IPS-20b (cell line): ENCODE results near the gene LRRN3.

Experiments
- H3K27ac ChIP-seq: one replicate; pipeline ENCODE4 v1.5.1; 2013; ENCODE audit warnings: low read length
- H3K27me3 ChIP-seq: 2 replicates; pipeline ENCODE4 v1.6.1; 2013; ENCODE audit warnings: mild to moderate bottlenecking, low read length, inconsistent platforms; ENCODE audit not compliant: insufficient read depth
- H3K36me3 ChIP-seq: 2 replicates; pipeline ENCODE4 v1.6.1; 2013; ENCODE audit warnings: low read depth, mild to moderate bottlenecking, inconsistent platforms, low read length, moderate library complexity; ENCODE audit not compliant: insufficient read depth
- H3K4me1 ChIP-seq: 2 replicates; pipeline ENCODE4 v1.6.1; 2013; ENCODE audit warnings: mild to moderate bottlenecking, control low read depth, inconsistent platforms, low read length, moderate library complexity; ENCODE audit not compliant: insufficient read depth
- H3K4me3 ChIP-seq: 2 replicates; pipeline ENCODE4 v1.5.1; 2013; ENCODE audit warnings: mild to moderate bottlenecking, low read length, inconsistent platforms
- H3K9ac ChIP-seq: 2 replicates; pipeline ENCODE4 v1.6.1; 2013; ENCODE audit warnings: low read depth, mild to moderate bottlenecking, inconsistent platforms, low read length, moderate library complexity
- H3K9me3 ChIP-seq: 2 replicates; pipeline ENCODE4 v1.6.1; 2013; ENCODE audit warnings: mild to moderate bottlenecking, low read depth, low read length, inconsistent platforms; ENCODE audit not compliant: insufficient read depth

Gene LRRN3

DNA sequence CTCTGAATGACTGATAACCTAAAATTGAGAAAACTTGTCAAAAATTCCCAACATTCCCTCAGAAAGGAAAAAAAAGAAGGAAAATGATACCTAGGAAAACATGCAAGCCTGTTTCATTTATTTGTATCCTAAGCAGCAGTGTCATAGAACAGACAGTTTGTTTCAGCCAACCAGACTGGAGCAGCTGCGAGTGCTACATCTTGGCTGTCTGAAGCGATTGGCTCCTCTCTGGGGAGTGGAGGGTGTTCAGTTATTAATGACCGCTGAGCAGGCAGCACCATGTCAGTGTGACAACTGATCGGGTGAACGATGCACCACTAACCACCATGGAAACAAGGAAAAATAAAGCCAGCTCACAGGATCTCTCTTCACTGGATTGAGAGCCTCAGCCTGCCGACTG is at the start of gene LRRN3:
TSS of gene LRRN3 (plus strand) at position 282 of the 400 bp plus-strand sequence. CDS start 31,646 bp downstream, outside the sequence.
- Histone ChIP-seq H3K27me3 (no peaks in the 10 kb centered on the region), H3K9me3 (no peaks in the 10 kb centered on the region), H3K27ac (no peak within 1 kb of the TSS), H3K4me3 (peak within 1 kb of the TSS; percentile 51), H3K4me1 (peaks cover 50% of the 10 kb centered on the region), H3K9ac (peak within 1 kb of the TSS; percentile 38; the same call in 1 of the 2 replicates), H3K36me3 (no peaks in the 10 kb centered on the region)

DNA sequence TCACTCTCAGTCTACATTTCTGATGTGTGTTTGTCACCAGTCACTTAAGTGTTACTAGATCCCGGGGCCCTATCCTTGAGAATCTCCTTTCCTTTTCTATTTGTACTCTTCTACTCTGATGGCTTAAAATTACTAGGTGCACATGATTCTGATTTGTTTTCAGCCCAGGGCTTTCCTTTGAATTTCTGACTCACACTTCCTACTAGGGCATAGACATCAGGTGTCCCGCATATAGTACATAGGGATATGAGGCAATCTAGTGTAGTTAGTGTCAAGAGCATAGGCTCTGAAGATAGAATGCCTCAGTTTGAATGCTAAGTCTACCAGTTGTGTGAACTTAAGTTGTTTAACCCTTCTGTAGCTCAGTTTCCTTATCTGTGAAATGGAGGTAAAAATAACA is 49.4 kb upstream of the LRRN3 start:
- Histone ChIP-seq H3K36me3 (no peaks in the 10 kb centered on the region), H3K9me3 (no peaks in the 10 kb centered on the region), H3K9ac (no peak overlapping the region), H3K4me1 (peaks cover 8% of the 10 kb centered on the region; the same call in 1 of the 2 replicates), H3K27ac (no peak overlapping the region), H3K27me3 (no peaks in the 10 kb centered on the region), H3K4me3 (no peak overlapping the region)

DNA sequence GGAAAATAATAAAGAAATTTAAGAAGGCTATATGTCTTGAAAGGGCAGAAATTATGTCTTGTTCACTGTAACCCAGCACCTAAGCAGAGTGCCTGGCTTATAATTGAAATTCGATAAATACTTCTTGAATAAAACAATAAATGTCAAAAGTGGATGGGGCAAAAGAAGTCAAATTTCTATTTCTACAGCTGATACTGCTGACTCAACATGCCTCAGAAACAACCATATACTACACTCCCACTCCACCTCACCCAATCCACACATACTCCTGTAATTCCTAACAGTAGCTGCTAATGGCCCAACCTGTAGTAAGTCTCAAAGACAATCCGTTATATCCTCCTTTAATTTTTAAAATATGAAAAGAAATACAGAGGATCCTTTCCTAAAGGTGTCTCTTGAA is 48.1 kb upstream of the LRRN3 start:
- H3K9ac ChIP-seq, result no peak overlapping the region
- H3K27ac ChIP-seq, result no peak overlapping the region
- H3K4me3 ChIP-seq, result no peak overlapping the region
- peaks cover 8% of the 10 kb centered on the region; the same call in 1 of the 2 replicates for H3K4me1 ChIP-seq
- H3K27me3 ChIP-seq, result no peaks in the 10 kb centered on the region
- no peaks in the 10 kb centered on the region for H3K36me3 ChIP-seq
- no peaks in the 10 kb centered on the region for H3K9me3 ChIP-seq

DNA sequence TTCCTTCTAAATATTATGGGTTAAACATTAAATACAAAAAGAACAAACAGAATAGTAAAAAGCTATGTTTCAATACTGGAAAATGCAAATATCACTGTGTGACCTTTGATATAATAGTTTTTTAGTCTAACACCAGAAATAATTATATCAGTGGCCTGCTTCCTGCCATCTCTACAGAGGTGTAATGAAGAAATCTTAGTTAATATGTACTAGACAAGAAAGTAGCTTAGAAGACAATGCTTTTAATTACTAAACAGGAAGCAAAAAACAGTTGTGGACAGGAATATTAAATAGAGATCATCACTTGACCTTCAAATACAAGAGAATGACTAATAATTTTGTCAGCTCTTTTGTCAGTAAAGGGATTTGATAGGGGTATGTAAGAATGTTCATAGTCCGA is 47.4 kb upstream of the LRRN3 start:
- Histone ChIP-seq H3K4me1 (peaks cover 8% of the 10 kb centered on the region; the same call in 1 of the 2 replicates), H3K36me3 (no peaks in the 10 kb centered on the region), H3K27ac (no peak overlapping the region), H3K9ac (no peak overlapping the region), H3K27me3 (no peaks in the 10 kb centered on the region), H3K4me3 (no peak overlapping the region), H3K9me3 (no peaks in the 10 kb centered on the region)

DNA sequence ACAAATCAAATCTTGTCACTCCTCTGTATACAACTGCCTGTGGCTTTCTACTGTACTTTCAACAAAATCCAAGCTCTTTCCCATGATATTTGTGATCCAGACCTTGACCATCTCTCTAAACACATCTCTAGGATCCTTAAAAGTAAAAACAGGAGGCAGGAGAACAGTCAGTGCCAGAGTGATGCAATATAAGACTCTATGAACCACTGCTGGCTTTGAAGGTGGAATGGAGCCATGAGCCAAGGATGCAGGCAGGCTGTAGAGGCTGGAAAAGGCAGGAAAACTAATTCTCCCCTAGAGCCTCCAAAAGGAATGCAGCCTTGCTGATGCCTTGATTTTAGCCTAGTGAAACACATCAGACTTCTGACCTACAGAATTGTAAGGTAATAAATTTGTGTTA is 45.5 kb upstream of the LRRN3 start:
- Histone ChIP-seq H3K9ac (no peak overlapping the region), H3K36me3 (no peaks in the 10 kb centered on the region), H3K9me3 (no peaks in the 10 kb centered on the region), H3K4me1 (peaks cover 19% of the 10 kb centered on the region), H3K4me3 (no peak overlapping the region), H3K27ac (no peak overlapping the region), H3K27me3 (no peaks in the 10 kb centered on the region)

DNA sequence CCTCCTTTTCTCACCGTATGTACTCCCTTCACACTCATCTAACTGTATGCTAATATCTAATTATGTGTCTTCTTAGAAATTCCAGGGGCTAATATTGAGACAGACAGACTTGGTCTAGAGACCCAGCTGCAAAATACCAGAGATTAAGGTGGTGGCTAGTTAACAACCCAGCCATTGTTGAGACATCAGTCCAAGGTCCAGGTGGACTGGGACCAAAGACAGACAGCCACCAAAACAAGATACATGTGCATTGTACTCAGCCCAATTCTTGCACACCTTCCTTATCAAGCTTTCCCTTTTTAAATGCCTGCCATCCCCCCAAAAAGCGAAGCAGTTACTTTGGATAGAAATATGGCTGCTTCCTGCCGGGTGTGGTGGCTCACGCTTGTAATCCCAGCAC is 43.3 kb upstream of the LRRN3 start:
- Histone ChIP-seq H3K36me3 (no peaks in the 10 kb centered on the region), H3K9me3 (no peaks in the 10 kb centered on the region), H3K27ac (no peak overlapping the region)

DNA sequence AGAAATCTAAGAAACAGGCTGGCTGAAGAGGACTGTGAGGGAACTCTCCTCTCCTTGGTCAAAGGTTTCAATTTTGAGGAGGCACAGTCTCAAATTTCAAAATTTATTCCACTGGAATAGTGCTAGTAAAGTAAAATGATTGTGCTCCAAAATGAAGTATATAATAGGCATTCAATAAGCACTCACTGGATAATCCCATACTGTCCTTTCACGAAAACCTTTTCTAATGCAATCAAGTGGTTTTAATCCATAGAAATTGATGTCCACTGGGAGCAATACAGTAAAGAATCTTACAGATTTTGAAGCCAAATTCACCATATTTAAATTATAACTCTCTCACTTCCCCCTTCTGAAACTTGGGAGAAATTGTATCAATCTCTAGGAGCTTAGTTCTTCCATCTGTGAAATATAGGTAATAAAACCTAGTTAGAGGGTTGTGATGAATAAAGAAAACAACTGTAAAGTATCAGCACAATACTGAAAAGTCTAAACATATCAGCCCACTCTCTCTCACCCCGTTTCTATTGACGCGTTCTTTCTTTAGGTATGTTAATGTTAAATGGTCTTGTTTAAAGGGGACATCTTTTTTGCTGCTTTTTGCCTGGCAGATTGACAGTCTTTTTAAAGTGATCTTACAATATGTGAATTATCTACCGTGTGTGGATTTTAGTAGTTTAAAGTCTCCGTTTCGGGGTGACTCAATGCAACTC is 40.8 kb upstream of the LRRN3 start:
- Histone ChIP-seq H3K9me3 (no peaks in the 10 kb centered on the region), H3K27me3 (no peaks in the 10 kb centered on the region), H3K4me1 (peaks cover 40% of the 10 kb centered on the region), H3K9ac (peak overlapping the region; percentile 5; the same call in 1 of the 2 replicates), H3K4me3 (peak overlapping the region; percentile 11; the same call in 1 of the 2 replicates), H3K36me3 (no peaks in the 10 kb centered on the region), H3K27ac (peak overlapping the region; percentile 48)

More for the DNA sequence above, 43.3 kb upstream of the LRRN3 start:
- Histone ChIP-seq H3K4me1 (peaks cover 30% of the 10 kb centered on the region), H3K9ac (no peak overlapping the region), H3K4me3 (no peak overlapping the region), H3K27me3 (no peaks in the 10 kb centered on the region)

DNA sequence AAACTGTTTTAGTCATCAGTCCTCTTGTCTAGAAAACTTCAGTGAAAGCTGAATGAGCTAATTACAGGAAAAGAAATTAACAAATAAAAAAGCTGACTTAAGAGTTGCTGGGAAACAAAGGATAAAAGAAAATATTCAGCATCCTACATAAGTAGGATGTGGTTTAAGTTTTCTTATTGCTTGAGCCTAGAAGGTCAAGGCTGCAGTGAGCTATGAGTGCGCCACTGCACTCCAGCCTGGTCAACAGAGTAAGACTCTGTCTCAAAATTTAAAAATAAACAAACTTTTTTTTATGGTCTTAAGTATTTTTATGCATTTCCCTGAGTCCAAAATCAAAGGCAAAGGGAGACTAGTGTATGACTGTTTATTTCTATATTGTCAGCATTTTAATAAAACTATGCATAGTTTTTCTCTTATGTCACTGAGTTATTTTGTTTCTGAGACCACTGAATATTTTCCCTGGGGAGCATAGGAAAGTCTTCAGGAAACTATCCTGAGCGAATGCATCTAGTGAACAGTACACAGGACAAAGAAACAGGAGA is 40.0 kb upstream of the LRRN3 start:
- Histone ChIP-seq H3K36me3 (no peaks in the 10 kb centered on the region), H3K4me1 (peaks cover 40% of the 10 kb centered on the region), H3K9ac (peak overlapping the region; percentile 5; the same call in 1 of the 2 replicates), H3K27me3 (no peaks in the 10 kb centered on the region), H3K27ac (peak overlapping the region; percentile 48), H3K9me3 (no peaks in the 10 kb centered on the region), H3K4me3 (peak overlapping the region; percentile 45; the same call in 1 of the 2 replicates)

DNA sequence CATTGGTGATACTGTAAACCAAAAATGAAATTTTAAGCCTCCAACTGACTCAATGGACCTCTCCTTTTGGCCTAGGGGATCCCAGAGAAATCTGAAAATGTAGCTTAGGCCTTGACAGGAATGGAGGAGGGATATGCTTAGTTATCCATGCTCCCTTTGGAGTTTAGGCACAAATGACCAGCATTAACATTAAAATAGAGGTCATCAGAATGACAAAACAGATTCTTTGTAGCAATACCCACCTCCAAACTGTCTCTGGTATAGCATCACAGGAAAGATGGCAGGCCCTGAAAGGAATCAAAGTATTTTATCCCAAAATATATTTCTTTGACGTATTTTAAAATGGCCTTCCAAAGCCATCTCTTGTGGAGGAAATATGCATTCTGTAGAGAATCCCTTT is 39.1 kb upstream of the LRRN3 start:
- Histone ChIP-seq H3K9ac (no peak overlapping the region), H3K36me3 (no peaks in the 10 kb centered on the region), H3K9me3 (no peaks in the 10 kb centered on the region), H3K4me3 (peak overlapping the region; percentile 45; the same call in 1 of the 2 replicates), H3K4me1 (peaks cover 40% of the 10 kb centered on the region), H3K27ac (no peak overlapping the region), H3K27me3 (no peaks in the 10 kb centered on the region)

DNA sequence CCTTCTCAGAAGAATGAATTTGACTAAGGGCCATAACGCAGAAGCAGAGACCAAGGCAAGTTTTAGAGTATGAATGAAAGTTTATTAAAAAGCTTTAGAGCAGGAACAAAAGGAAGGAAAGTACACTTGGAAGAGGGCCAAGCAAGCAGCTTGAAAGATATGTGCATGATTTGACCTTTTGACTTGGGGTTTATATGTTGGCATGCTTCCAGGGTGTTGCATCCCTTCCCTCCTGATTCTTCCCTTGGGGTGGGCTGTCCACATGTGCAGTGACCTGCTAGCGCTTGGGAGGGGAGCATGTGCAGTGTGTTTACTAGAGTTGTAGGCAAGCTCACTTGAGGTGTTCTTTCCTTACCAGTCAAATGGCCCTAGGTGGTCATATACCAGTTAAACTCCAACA is 37.9 kb upstream of the LRRN3 start:
- no peak overlapping the region for H3K4me3 ChIP-seq
- no peaks in the 10 kb centered on the region for H3K9me3 ChIP-seq
- no peaks in the 10 kb centered on the region for H3K27me3 ChIP-seq
- no peak overlapping the region for H3K9ac ChIP-seq
- no peak overlapping the region for H3K27ac ChIP-seq
- H3K36me3 ChIP-seq, result no peaks in the 10 kb centered on the region
- peaks cover 40% of the 10 kb centered on the region for H3K4me1 ChIP-seq

DNA sequence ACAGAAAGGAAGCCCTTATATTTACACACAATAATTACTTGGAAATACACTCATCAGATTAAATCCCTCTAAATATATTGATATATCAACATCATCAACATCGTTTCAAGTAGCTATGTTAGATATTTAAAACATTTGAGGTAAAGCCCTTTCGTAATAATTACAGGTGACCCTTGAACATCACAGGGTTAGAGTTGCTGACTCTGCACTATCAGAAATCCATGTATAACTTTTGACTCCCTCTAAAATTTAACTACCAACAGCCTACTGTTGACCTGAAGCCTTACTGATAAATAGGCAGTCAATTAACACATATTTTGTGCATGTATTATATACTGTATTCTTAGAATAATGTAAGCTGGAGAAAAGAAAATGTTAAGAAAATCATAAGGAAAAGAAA is 34.6 kb upstream of the LRRN3 start:
- H3K27me3 ChIP-seq, result no peaks in the 10 kb centered on the region
- H3K9me3 ChIP-seq, result no peaks in the 10 kb centered on the region
- no peak overlapping the region for H3K4me3 ChIP-seq
- peaks cover 19% of the 10 kb centered on the region for H3K4me1 ChIP-seq
- H3K9ac ChIP-seq, result no peak overlapping the region
- no peak overlapping the region for H3K27ac ChIP-seq
- H3K36me3 ChIP-seq, result no peaks in the 10 kb centered on the region

DNA sequence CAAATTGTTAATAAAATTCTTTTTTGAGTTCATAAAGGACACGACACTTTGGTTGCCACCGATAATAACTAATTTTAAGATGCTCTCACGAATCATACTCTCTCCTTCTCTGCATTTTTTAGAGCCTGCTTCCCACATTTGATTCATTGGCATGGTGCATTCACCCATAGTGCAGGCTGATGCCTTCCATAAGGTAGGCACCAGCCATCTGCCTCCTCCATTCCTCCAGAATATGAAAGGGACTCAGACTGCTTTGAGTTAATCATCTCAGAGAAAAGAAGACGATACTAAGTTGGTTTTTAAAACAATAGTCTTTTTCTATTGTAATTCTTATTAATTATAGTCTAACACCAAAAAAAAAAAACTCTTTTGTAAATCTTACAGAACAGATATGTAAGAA is 33.9 kb upstream of the LRRN3 start:
- H3K27ac ChIP-seq, result no peak overlapping the region
- H3K9me3 ChIP-seq, result peaks cover 3% of the 10 kb centered on the region; the same call in 1 of the 2 replicates
- H3K9ac ChIP-seq, result no peak overlapping the region
- peaks cover 14% of the 10 kb centered on the region; the same call in 1 of the 2 replicates for H3K4me1 ChIP-seq
- no peaks in the 10 kb centered on the region for H3K27me3 ChIP-seq
- no peak overlapping the region for H3K4me3 ChIP-seq
- no peaks in the 10 kb centered on the region for H3K36me3 ChIP-seq
